Body of pancreas (tissue), 4 donors: Measurements from ENCODE around the gene TNNI3.

ENCODE experiments used
- CTCF ChIP-seq, 7 experiments: fragments of 450-650 bp in 4 of 7; fragments of 200-600 bp in 3 of 7; sonication (generic) in 3 of 7; IDR thresholded peaks; one replicate each; pipeline ENCODE4 v1.5.1; 2016 to 2019; ENCODE audit warnings: antibody characterized with exemption in 7 of 7
- POLR2A ChIP-seq, 3 donors: fragments of 450-650 bp; IDR thresholded peaks; one replicate each; pipeline ENCODE4 v1.6.1; 2016; ENCODE audit warnings: antibody characterized with exemption in 3 of 3, mild to moderate bottlenecking in 2 of 3

GRCh38 chr19:55145232-55145631 is 12.3 kb downstream of the TNNI3 start:
- no peak for TF ChIP-seq CTCF (IDR thresholded peaks at IDR 0.05)
- no peak for TF ChIP-seq POLR2A (IDR thresholded peaks at IDR 0.05)
